OCI-LY7 (cell line): ENCODE data around the gene KIF26A. TPM values are rescaled to one million over a fixed set of nuclear protein-coding genes. Genes with fewer than 3 reads are reported as not detected.
"Not testable (repeated sequence)": the region's sequence is repeated elsewhere in the genome, so short reads cannot be mapped to it uniquely, and the experiment has no call there.

Experiments used
- BruUV-seq: library from RNA; stranded (reverse); fragments of 400-500 nt; replicated peaks from 2 replicates; lab custom pipeline; 2021; lab: Mats Ljungman, UMichigan
- CTCF ChIA-PET: fragments of 300-600 bp; sonication (Branson Sonifier 250); formaldehyde crosslinking; loops from one replicate; lab custom pipeline; 2022; ENCODE audit warnings: antibody characterized with exemption; ENCODE audit not compliant: unreplicated experiment; lab: Charles Lee
- POLR2A ChIA-PET: fragments of 300-600 bp; sonication (Branson Sonifier 250); formaldehyde crosslinking; loops from one replicate; lab custom pipeline; 2022; ENCODE audit warnings: antibody characterized with exemption; lab: Charles Lee
- DNase-seq: peaks from one replicate; pipeline ENCODE4 v3.0.0-alpha.2; 2015; ENCODE audit warnings: low spot score
- H2AFZ ChIP-seq: fragments of 200-600 bp; sonication (generic), shearing (Covaris generic); 2 replicates; pipeline ENCODE4 v1.6.1; 2014; ENCODE audit warnings: mild to moderate bottlenecking, antibody characterized with exemption, low read length, moderate library complexity
- H3K27ac ChIP-seq: fragments of 200-600 bp; sonication (generic); 2 replicates; pipeline ENCODE4 v1.5.1; 2014; ENCODE audit warnings: mixed run types, low read depth, mild to moderate bottlenecking, moderate library complexity, low read length, inconsistent platforms; ENCODE audit not compliant: poor library complexity, severe bottlenecking
- H3K36me3 ChIP-seq: fragments of 200-600 bp; sonication (generic); 2 replicates; pipeline ENCODE4 v1.6.1; 2014; ENCODE audit warnings: mild to moderate bottlenecking, antibody characterized with exemption, low read length, moderate library complexity, mixed read lengths; ENCODE audit not compliant: insufficient read depth
- H3K4me1 ChIP-seq: fragments of 200-600 bp; sonication (generic); 2 replicates; pipeline ENCODE4 v1.5.1; 2014; ENCODE audit warnings: mild to moderate bottlenecking, low read length; ENCODE audit not compliant: insufficient read depth, poor library complexity, severe bottlenecking
- H3K4me2 ChIP-seq: fragments of 200-600 bp; sonication (generic); 2 replicates; pipeline ENCODE4 v1.6.1; 2014; ENCODE audit warnings: mild to moderate bottlenecking, low read length
- H3K4me3 ChIP-seq: fragments of 200-600 bp; sonication (generic); 2 replicates; pipeline ENCODE4 v1.5.1; 2014; ENCODE audit warnings: mild to moderate bottlenecking, low read depth, low read length; ENCODE audit not compliant: poor library complexity, severe bottlenecking
- H3K79me2 ChIP-seq: fragments of 200-600 bp; sonication (generic); 2 replicates; pipeline ENCODE4 v1.6.1; 2016; ENCODE audit warnings: low read depth, mild to moderate bottlenecking, low read length, moderate library complexity, mixed read lengths; ENCODE audit not compliant: insufficient read depth
- H3K9me2 ChIP-seq: fragments of 200-600 bp; sonication (generic); 2 replicates; pipeline ENCODE4 v1.6.1; 2016; ENCODE audit warnings: mild to moderate bottlenecking, low read length, mixed read lengths; ENCODE audit not compliant: insufficient read depth
- H3K9me3 ChIP-seq: fragments of 200-600 bp; sonication (generic); 2 replicates; pipeline ENCODE4 v1.6.1; 2014; ENCODE audit warnings: mild to moderate bottlenecking, mixed run types, low read length, mixed read lengths
- H4K20me1 ChIP-seq: fragments of 200-600 bp; sonication (generic); 2 replicates; pipeline ENCODE4 v1.6.1; 2014; ENCODE audit warnings: mild to moderate bottlenecking, antibody characterized with exemption, low read length, moderate library complexity, mixed read lengths; ENCODE audit not compliant: insufficient read depth
- EZH2phosphoT487 ChIP-seq: fragments of 200-600 bp; sonication (generic); IDR thresholded peaks from 2 replicates; pipeline ENCODE4 v1.6.1; 2018; ENCODE audit warnings: low read depth, borderline replicate concordance, mild to moderate bottlenecking, mixed run types, antibody characterized with exemption, low read length, moderate library complexity, mixed read lengths
- intact Hi-C: fragments of 100-400 bp; cut with micrococcal nuclease; formaldehyde crosslinking; loops from one replicate; pipeline ENCODE4 v1.10.0; 2022; ENCODE audit not compliant: unreplicated experiment
- total RNA-seq, 2 experiments: library from RNA; depleted of rRNA in 1 of 2; stranded (reverse); fragments of >200 nt in 1 of 2; shearing (Covaris generic) in 1 of 2; gene quantifications; 2 replicates each; pipeline ENCODE4 v1.2.3, GENCODE V29; 2014 to 2022
- TF ChIP-seq, protein P1 (sequence below): fragments of 200-600 bp; sonication (generic); conservative IDR thresholded peaks from 2 replicates; pipeline ENCODE4 v1.5.1; 2014; ENCODE audit warnings: mild to moderate bottlenecking, antibody characterized with exemption, low read length, moderate library complexity, mixed read lengths

The KIF26A gene
- total RNA-seq, 2 experiments from 2014 or later, result not detected

- ChIA-PET CTCF (interaction anchor here (0.5 kb wide), 1 partner anchor 50 kb away, joined by 3 read pairs; no protein-coding TSS in a partner anchor), POLR2A (no interaction called here)
- Histone ChIP-seq H3K9me2 (no peaks in the 10 kb centered on the region), H3K36me3 (no peaks in the 10 kb centered on the region), H3K9me3 (no peaks in the 10 kb centered on the region), H4K20me1 (no peaks in the 10 kb centered on the region), H3K4me2 (no peak overlapping the region), H3K4me3 (no peak overlapping the region), H3K27ac (no peak overlapping the region), H3K79me2 (no peaks in the 10 kb centered on the region), H3K4me1 (peaks cover 8% of the 10 kb centered on the region), H2AFZ (no peak overlapping the region)
- no peak for DNase-seq
- TF ChIP-seq, protein P1, sequence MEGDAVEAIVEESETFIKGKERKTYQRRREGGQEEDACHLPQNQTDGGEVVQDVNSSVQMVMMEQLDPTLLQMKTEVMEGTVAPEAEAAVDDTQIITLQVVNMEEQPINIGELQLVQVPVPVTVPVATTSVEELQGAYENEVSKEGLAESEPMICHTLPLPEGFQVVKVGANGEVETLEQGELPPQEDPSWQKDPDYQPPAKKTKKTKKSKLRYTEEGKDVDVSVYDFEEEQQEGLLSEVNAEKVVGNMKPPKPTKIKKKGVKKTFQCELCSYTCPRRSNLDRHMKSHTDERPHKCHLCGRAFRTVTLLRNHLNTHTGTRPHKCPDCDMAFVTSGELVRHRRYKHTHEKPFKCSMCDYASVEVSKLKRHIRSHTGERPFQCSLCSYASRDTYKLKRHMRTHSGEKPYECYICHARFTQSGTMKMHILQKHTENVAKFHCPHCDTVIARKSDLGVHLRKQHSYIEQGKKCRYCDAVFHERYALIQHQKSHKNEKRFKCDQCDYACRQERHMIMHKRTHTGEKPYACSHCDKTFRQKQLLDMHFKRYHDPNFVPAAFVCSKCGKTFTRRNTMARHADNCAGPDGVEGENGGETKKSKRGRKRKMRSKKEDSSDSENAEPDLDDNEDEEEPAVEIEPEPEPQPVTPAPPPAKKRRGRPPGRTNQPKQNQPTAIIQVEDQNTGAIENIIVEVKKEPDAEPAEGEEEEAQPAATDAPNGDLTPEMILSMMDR, result no peak
- no peak for TF ChIP-seq EZH2phosphoT487
- intact Hi-C loops, result no loop called here
- BruUV-seq, result no TSS peak
These were observed 85.7 kb downstream of the KIF26A start for GRCh38 chr14:104224131-104224505.

DNA sequence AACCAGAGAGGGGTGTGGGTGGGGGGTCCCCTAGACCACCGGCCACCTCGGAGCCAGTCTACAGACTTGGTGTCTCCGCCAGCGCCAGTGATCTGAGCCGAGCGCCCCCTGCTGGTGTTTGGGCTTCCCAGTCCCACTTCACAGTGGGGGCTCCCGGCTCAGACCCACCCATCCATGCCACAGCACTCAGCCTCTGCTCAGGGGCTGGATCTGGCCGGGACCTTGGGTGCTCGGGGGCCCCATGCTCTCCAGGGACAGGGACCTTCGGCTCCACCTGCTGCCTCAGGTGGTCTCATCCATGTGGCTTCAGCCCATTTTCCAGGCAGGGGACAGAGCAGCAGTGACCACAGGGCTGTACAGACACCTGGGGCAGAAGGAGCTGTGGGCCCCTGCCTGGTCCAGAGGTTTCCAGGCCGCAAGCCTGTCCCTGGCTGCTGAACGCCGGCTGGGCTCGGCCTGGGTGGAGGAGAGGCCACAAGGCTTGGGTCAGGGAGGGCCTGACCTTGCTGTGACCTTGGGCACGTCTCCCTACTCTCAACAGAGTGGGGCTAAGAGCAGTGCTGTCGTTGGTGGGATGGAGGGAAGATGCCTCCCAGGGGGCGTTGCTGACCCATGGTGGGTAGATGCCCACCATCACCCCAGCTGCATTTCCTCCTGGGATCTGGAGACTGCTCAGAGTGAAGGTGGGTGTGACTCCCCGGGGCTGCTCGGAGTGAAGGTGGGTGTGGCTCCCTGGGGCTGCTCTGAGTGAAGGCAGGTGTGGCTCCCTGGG, 86.3 kb downstream of the KIF26A start:
- TF ChIP-seq, protein P1, result peak; percentile 82
- no peak for TF ChIP-seq EZH2phosphoT487
- no peak overlapping the region for H3K4me3 ChIP-seq
- ChIA-PET CTCF (no interaction called here), POLR2A (interaction anchor here (0.6 kb wide), 1 partner anchor 183 kb away, joined by 3 read pairs; no protein-coding TSS in a partner anchor)
- no peak overlapping the region for H3K27ac ChIP-seq
- peaks cover 8% of the 10 kb centered on the region for H3K4me1 ChIP-seq
- no peaks in the 10 kb centered on the region for H3K36me3 ChIP-seq
- H3K9me2 ChIP-seq, result no peaks in the 10 kb centered on the region
- peak; percentile 45 for DNase-seq
- H3K4me2 ChIP-seq, result no peak overlapping the region
- no peaks in the 10 kb centered on the region for H3K79me2 ChIP-seq
- BruUV-seq, result no TSS peak
- no peak overlapping the region for H2AFZ ChIP-seq
- H4K20me1 ChIP-seq, result no peaks in the 10 kb centered on the region
- H3K9me3 ChIP-seq, result no peaks in the 10 kb centered on the region
- intact Hi-C loops, result no loop called here

- H3K27ac ChIP-seq, H3K36me3 ChIP-seq, H3K9me2 ChIP-seq, H3K4me1 ChIP-seq, BruUV-seq, H4K20me1 ChIP-seq, intact Hi-C loops, H3K9me3 ChIP-seq, CTCF ChIA-PET, H3K4me3 ChIP-seq, H2AFZ ChIP-seq, H3K79me2 ChIP-seq, H3K4me2 ChIP-seq, DNase-seq: not testable (repeated sequence)
- POLR2A ChIA-PET, result interaction anchor here (0.6 kb wide), 1 partner anchor 182 kb away, joined by 3 read pairs; no protein-coding TSS in a partner anchor
These were observed 87.1 kb downstream of the KIF26A start for GRCh38 chr14:104225278-104226190.
